ENCODE results near the gene PHF11. TPM values are rescaled to one million over a fixed set of nuclear protein-coding genes. Genes with fewer than 3 reads are reported as not detected.

PHF11 gene
- total RNA-seq, 1 donor from 2014 or later = 34.3 TPM

GRCh38 chr13:49457221-49457620 lies 38.5 kb upstream of the PHF11 start:
- Mint-ChIP-seq H3K27ac (no peak overlapping the region), H3K4me3 (ENCODE audit: low read depth) (no peak overlapping the region), H3K4me1 (ENCODE audit: low read depth) (no peaks in the 10 kb centered on the region), H3K27me3 (no peaks in the 10 kb centered on the region), H3K9me3 (ENCODE audit: low read depth) (peaks cover 2% of the 10 kb centered on the region), H3K36me3 (ENCODE audit: insufficient read depth) (peaks cover 13% of the 10 kb centered on the region)
- DNase-seq (ENCODE audit: low spot score, unreplicated experiment) = no peak
- TF ChIP-seq CTCF (IDR thresholded peaks at IDR 0.05; ENCODE audit: unreplicated experiment) = no peak

GRCh38 chr13:49459580-49459979 lies 36.2 kb upstream of the PHF11 start:
- H3K4me3 Mint-ChIP-seq (ENCODE audit: low read depth) = no peak overlapping the region
- H3K9me3 Mint-ChIP-seq (ENCODE audit: low read depth) = peaks cover 12% of the 10 kb centered on the region
- no peak for TF ChIP-seq CTCF (IDR thresholded peaks at IDR 0.05; ENCODE audit: unreplicated experiment)
- H3K27me3 Mint-ChIP-seq = no peaks in the 10 kb centered on the region
- no peak overlapping the region for H3K27ac Mint-ChIP-seq
- peaks cover 34% of the 10 kb centered on the region for H3K36me3 Mint-ChIP-seq (ENCODE audit: insufficient read depth)
- no peak for DNase-seq (ENCODE audit: low spot score, unreplicated experiment)
- H3K4me1 Mint-ChIP-seq (ENCODE audit: low read depth) = no peaks in the 10 kb centered on the region

- no peak overlapping the region for H3K27ac Mint-ChIP-seq
- no peak for TF ChIP-seq CTCF (IDR thresholded peaks at IDR 0.05; ENCODE audit: unreplicated experiment)
- peaks cover 36% of the 10 kb centered on the region for H3K36me3 Mint-ChIP-seq (ENCODE audit: insufficient read depth)
- H3K4me1 Mint-ChIP-seq (ENCODE audit: low read depth) = peaks cover 6% of the 10 kb centered on the region
- H3K4me3 Mint-ChIP-seq (ENCODE audit: low read depth) = no peak overlapping the region
- H3K27me3 Mint-ChIP-seq = no peaks in the 10 kb centered on the region
- peaks cover 12% of the 10 kb centered on the region for H3K9me3 Mint-ChIP-seq (ENCODE audit: low read depth)
- DNase-seq (ENCODE audit: low spot score, unreplicated experiment) = no peak
Measured at GRCh38 chr13:49464085-49464484, 31.7 kb upstream of the PHF11 start.

- no peak overlapping the region for H3K27ac Mint-ChIP-seq
- peaks cover 6% of the 10 kb centered on the region for H3K4me1 Mint-ChIP-seq (ENCODE audit: low read depth)
- no peak for TF ChIP-seq CTCF (IDR thresholded peaks at IDR 0.05; ENCODE audit: unreplicated experiment)
- DNase-seq (ENCODE audit: low spot score, unreplicated experiment) = no peak
- no peaks in the 10 kb centered on the region for H3K27me3 Mint-ChIP-seq
- H3K36me3 Mint-ChIP-seq (ENCODE audit: insufficient read depth) = peaks cover 36% of the 10 kb centered on the region
- no peak overlapping the region for H3K4me3 Mint-ChIP-seq (ENCODE audit: low read depth)
- peaks cover 12% of the 10 kb centered on the region for H3K9me3 Mint-ChIP-seq (ENCODE audit: low read depth)
Measured at GRCh38 chr13:49464621-49465325, 31.0 kb upstream of the PHF11 start.

- Mint-ChIP-seq H3K27me3 (no peaks in the 10 kb centered on the region), H3K9me3 (ENCODE audit: low read depth) (peaks cover 12% of the 10 kb centered on the region), H3K4me1 (ENCODE audit: low read depth) (peaks cover 6% of the 10 kb centered on the region), H3K4me3 (ENCODE audit: low read depth) (no peak overlapping the region), H3K27ac (peak overlapping the region; percentile 94), H3K36me3 (ENCODE audit: insufficient read depth) (peaks cover 34% of the 10 kb centered on the region)
- no peak for TF ChIP-seq CTCF (IDR thresholded peaks at IDR 0.05; ENCODE audit: unreplicated experiment)
- no peak for DNase-seq (ENCODE audit: low spot score, unreplicated experiment)
Measured at GRCh38 chr13:49466292-49466838, 29.4 kb upstream of the PHF11 start.

Data from progenitor cell of endocrine pancreas (in vitro differentiated cells).